ENCODE results near the gene IYD.

IYD gene

GRCh38 chr6:150368762-150369161 is at the start of gene IYD:
Gene IYD (plus strand): TSS chr6:150369012. CDS start chr6:150369032, 20 bp downstream.
- no peak for DNase-seq

- DNase-seq: no peak
Observed at GRCh38 chr6:150319924-150320323, 48.9 kb upstream of the IYD start.

- DNase-seq: no peak
Observed at GRCh38 chr6:150320442-150320841, 48.4 kb upstream of the IYD start.

- DNase-seq: no peak
Observed at GRCh38 chr6:150322466-150322871, 46.3 kb upstream of the IYD start.

- no peak for DNase-seq
Observed at GRCh38 chr6:150323205-150323604, 45.6 kb upstream of the IYD start.

GRCh38 chr6:150324044-150324443 is 44.8 kb upstream of the IYD start:
- DNase-seq: no peak

- no peak for DNase-seq
Observed at GRCh38 chr6:150325066-150325772, 43.6 kb upstream of the IYD start.

GRCh38 chr6:150327117-150327774 is 41.6 kb upstream of the IYD start:
- no peak for DNase-seq

- no peak for DNase-seq
Observed at GRCh38 chr6:150328744-150329405, 39.9 kb upstream of the IYD start.

- DNase-seq: no peak
Observed at GRCh38 chr6:150331344-150331743, 37.5 kb upstream of the IYD start.

GRCh38 chr6:150332939-150333584 is 35.8 kb upstream of the IYD start:
- no peak for DNase-seq

- DNase-seq: no peak
Observed at GRCh38 chr6:150333585-150333941, 35.2 kb upstream of the IYD start.

- no peak for DNase-seq
Observed at GRCh38 chr6:150334790-150335783, 33.7 kb upstream of the IYD start.

GRCh38 chr6:150336299-150336698 is 32.5 kb upstream of the IYD start:
- DNase-seq: no peak

GRCh38 chr6:150336708-150337107 is 32.1 kb upstream of the IYD start:
- DNase-seq: no peak

- DNase-seq: no peak
Observed at GRCh38 chr6:150342126-150342525, 26.7 kb upstream of the IYD start.

- no peak for DNase-seq
Observed at GRCh38 chr6:150343434-150343833, 25.4 kb upstream of the IYD start.

- DNase-seq: no peak
Observed at GRCh38 chr6:150345781-150346180, 23.0 kb upstream of the IYD start.

- DNase-seq: no peak
Observed at GRCh38 chr6:150346346-150346745, 22.5 kb upstream of the IYD start.

- no peak for DNase-seq
Observed at GRCh38 chr6:150347845-150348244, 21.0 kb upstream of the IYD start.

GRCh38 chr6:150349546-150349945 is 19.3 kb upstream of the IYD start:
- DNase-seq: no peak
